IMR-90 (cell line): ENCODE results near the gene GCLC. TPM values are rescaled to one million over a fixed set of nuclear protein-coding genes. Genes with fewer than 3 reads are reported as not detected.

ENCODE experiments used
- ATAC-seq: fragments of 200-7000 bp; cut with Tn5 transposase; 2 replicates; pipeline ENCODE4 v1.9.1; 2020; ENCODE audit warnings: low read depth, mild to moderate bottlenecking, moderate library complexity
- BruUV-seq: library from RNA; stranded (reverse); fragments of 400-500 nt; replicated peaks from 2 replicates; lab custom pipeline; 2021; lab: Mats Ljungman, UMichigan
- CTCF ChIA-PET: fragments of 300-600 bp; formaldehyde crosslinking; extraction: SDS; loops from one replicate; lab custom pipeline; 2021; ENCODE audit warnings: antibody characterized with exemption; lab: Yijun Ruan, JAX
- POLR2A ChIA-PET: fragments of 300-600 bp; sonication (Branson Sonifier 250); formaldehyde crosslinking; loops from one replicate; lab custom pipeline; 2022; ENCODE audit warnings: antibody characterized with exemption; ENCODE audit not compliant: unreplicated experiment; lab: Charles Lee
- DNase-seq: peaks from one replicate; pipeline ENCODE4 v3.0.0; 2013
- H2AFZ ChIP-seq: replicated peaks from 2 replicates; pipeline ENCODE3; 2013; ENCODE audit warnings: low read length, mild to moderate bottlenecking; ENCODE audit not compliant: poor library complexity
- H2AK5ac ChIP-seq: 2 replicates; pipeline ENCODE4 v1.6.1; 2013; ENCODE audit warnings: low read depth, low read length, inconsistent platforms
- H2AK9ac ChIP-seq: replicated peaks from 2 replicates; pipeline ENCODE3; 2013; ENCODE audit warnings: mild to moderate bottlenecking, low read depth, low read length, moderate library complexity; ENCODE audit not compliant: poor library complexity
- H2BK120ac ChIP-seq: 2 replicates; pipeline ENCODE4 v1.6.1; 2013; ENCODE audit warnings: low read depth, low read length, inconsistent platforms
- H2BK15ac ChIP-seq: 3 replicates; pipeline ENCODE4 v1.6.1; 2013; ENCODE audit warnings: low read depth, low read length, inconsistent platforms
- H2BK20ac ChIP-seq: 2 replicates; pipeline ENCODE4 v1.6.1; 2013; ENCODE audit warnings: low read depth, mild to moderate bottlenecking, inconsistent platforms, low read length, moderate library complexity
- H2BK5ac ChIP-seq: 2 replicates; pipeline ENCODE4 v1.6.1; 2013; ENCODE audit warnings: mild to moderate bottlenecking, low read depth, low read length, inconsistent platforms; ENCODE audit not compliant: poor library complexity, severe bottlenecking
- H3K14ac ChIP-seq: replicated peaks from 2 replicates; pipeline ENCODE4 v1.6.1; 2013; ENCODE audit warnings: low read depth, low read length, inconsistent platforms
- H3K18ac ChIP-seq: 2 replicates; pipeline ENCODE4 v1.6.1; 2013; ENCODE audit warnings: low read depth, low read length, control low read depth
- H3K23ac ChIP-seq: 2 replicates; pipeline ENCODE4 v1.6.1; 2013; ENCODE audit warnings: low read depth, low read length, inconsistent platforms
- H3K27ac ChIP-seq: 2 replicates; pipeline ENCODE4 v1.5.1; 2013; ENCODE audit warnings: mild to moderate bottlenecking, control low read depth, low read length; ENCODE audit not compliant: insufficient read depth
- H3K27me3 ChIP-seq: 2 replicates; pipeline ENCODE4 v1.6.1; 2013; ENCODE audit warnings: low read length; ENCODE audit not compliant: control insufficient read depth, insufficient read depth
- H3K36me3 ChIP-seq: 2 replicates; pipeline ENCODE4 v1.6.1; 2013; ENCODE audit warnings: low read length, mixed read lengths; ENCODE audit not compliant: control insufficient read depth, insufficient read depth
- H3K4ac ChIP-seq: 2 replicates; pipeline ENCODE4 v1.6.1; 2013; ENCODE audit warnings: low read depth, low read length, inconsistent platforms
- H3K4me1 ChIP-seq: 2 replicates; pipeline ENCODE4 v1.6.1; 2013; ENCODE audit warnings: low read length, mixed read lengths; ENCODE audit not compliant: control insufficient read depth, insufficient read depth
- H3K4me2 ChIP-seq: 2 replicates; pipeline ENCODE4 v1.6.1; 2013; ENCODE audit warnings: low read depth, mild to moderate bottlenecking, control low read depth, low read length, moderate library complexity
- H3K4me3 ChIP-seq: 2 replicates; pipeline ENCODE4 v1.5.1; 2013; ENCODE audit warnings: low read depth, mild to moderate bottlenecking, control low read depth, low read length, moderate library complexity; ENCODE audit not compliant: insufficient read depth
- H3K56ac ChIP-seq: 2 replicates; pipeline ENCODE4 v1.6.1; 2013; ENCODE audit warnings: low read length, inconsistent platforms; ENCODE audit not compliant: insufficient read depth; ENCODE audit errors: extremely low read depth
- H3K79me1 ChIP-seq, 2 experiments: 2 replicates each; pipeline ENCODE4 v1.6.1; 2013; ENCODE audit warnings: low read length in 2 of 2, inconsistent platforms in 1 of 2, low read depth in 1 of 2
- H3K9ac ChIP-seq: 2 replicates; pipeline ENCODE4 v1.6.1; 2013; ENCODE audit warnings: low read depth, low read length, control low read depth
- H3K9me1 ChIP-seq: 2 replicates; pipeline ENCODE4 v1.6.1; 2013; ENCODE audit warnings: low read length, inconsistent platforms; ENCODE audit not compliant: insufficient read depth
- H3K9me3 ChIP-seq: 2 replicates; pipeline ENCODE4 v1.6.1; 2013; ENCODE audit warnings: low read length; ENCODE audit not compliant: control insufficient read depth, insufficient read depth
- H4K20me1 ChIP-seq: 2 replicates; pipeline ENCODE4 v1.6.1; 2013; ENCODE audit warnings: low read length, inconsistent platforms; ENCODE audit not compliant: insufficient read depth
- H4K5ac ChIP-seq: 2 replicates; pipeline ENCODE4 v1.6.1; 2013; ENCODE audit warnings: mild to moderate bottlenecking, low read depth, low read length, control low read depth
- H4K8ac ChIP-seq, 2 experiments: 2 replicates each; pipeline ENCODE4 v1.6.1; 2013; ENCODE audit warnings: low read depth in 2 of 2, low read length in 2 of 2, control low read depth in 1 of 2, inconsistent platforms in 1 of 2
- H4K91ac ChIP-seq: 2 replicates; pipeline ENCODE4 v1.6.1; 2013; ENCODE audit warnings: low read depth, low read length, inconsistent platforms; ENCODE audit not compliant: insufficient read depth
- BHLHE40 ChIP-seq: fragments of 150-350 bp; IDR thresholded peaks from 2 replicates; pipeline ENCODE4 v1.6.1; 2016; ENCODE audit warnings: mild to moderate bottlenecking, low read depth, low read length
- CTCF ChIP-seq: conservative IDR thresholded peaks from 2 replicates; pipeline ENCODE4 v1.5.1; 2012; ENCODE audit warnings: mild to moderate bottlenecking, low read depth, low read length, improper control_type of control experiment
- ELK1 ChIP-seq: fragments of 150-350 bp; IDR thresholded peaks from 2 replicates; pipeline ENCODE4 v1.6.1; 2016; ENCODE audit warnings: low read depth, mild to moderate bottlenecking, low read length, moderate library complexity, borderline replicate concordance
- MAFK ChIP-seq: IDR thresholded peaks from 2 replicates; pipeline ENCODE4 v1.6.1; 2012; ENCODE audit warnings: low read depth, low read length, improper control_type of control experiment
- MXI1 ChIP-seq: IDR thresholded peaks from 2 replicates; pipeline ENCODE4 v1.6.1; 2012; ENCODE audit warnings: low read depth, mild to moderate bottlenecking, low read length, moderate library complexity, borderline replicate concordance
- NFE2L2 ChIP-seq: fragments of 150-350 bp; IDR thresholded peaks from 2 replicates; pipeline ENCODE4 v1.6.1; 2016; ENCODE audit warnings: low read depth, mild to moderate bottlenecking, low read length
- SMC3 ChIP-seq: fragments of 150-350 bp; IDR thresholded peaks from 2 replicates; pipeline ENCODE4 v1.6.1; 2016; ENCODE audit warnings: low read depth, mild to moderate bottlenecking, antibody characterized with exemption, low read length, moderate library complexity
- USF2 ChIP-seq: fragments of 150-350 bp; IDR thresholded peaks from 2 replicates; pipeline ENCODE4 v1.6.1; 2017; ENCODE audit warnings: mild to moderate bottlenecking, antibody characterized with exemption, low read length, low read depth
- WGBS, 2 experiments: methylation state at CpG; one replicate each; pipeline versions ENCODE4 v1.1.5 to v1.1.7; 2013; ENCODE audit warnings: missing lambda C conversion rate in 2 of 2; ENCODE audit not compliant: insufficient read length in 1 of 2; ENCODE audit errors: extremely low coverage in 2 of 2; 5-methylcytosine and 5-hydroxymethylcytosine counted together
- dilution Hi-C: fragments of 300-500 bp; cut with HindIII; formaldehyde crosslinking; loops from one replicate; pipeline ENCODE4 v1.14.3; 2018; ENCODE audit warnings: low sequenced_read_pairs; ENCODE audit not compliant: unreplicated experiment
- in situ Hi-C: fragments of 300-500 bp; cut with MboI; formaldehyde crosslinking; loops from 3 replicates; pipeline ENCODE4 v1.14.3; 2019; ENCODE audit warnings: low sequenced_read_pairs, inconsistent platforms, mixed read lengths
- intact Hi-C: fragments of 100-400 bp; cut with micrococcal nuclease; formaldehyde crosslinking; loops from 2 replicates; pipeline ENCODE4 v1.10.0; 2022
- polyA plus RNA-seq, 3 experiments: library from polyadenylated mRNA; depleted of rRNA; stranded (reverse); fragments of >200 nt; gene quantifications; 2 replicates each; pipeline ENCODE4 v1.2.3, GENCODE V29; 2012; ENCODE audit warnings: low replicate concordance in 1 of 3
- total RNA-seq: library from RNA; depleted of rRNA; stranded (reverse); fragments of >200 nt; gene quantifications from 2 replicates; pipeline ENCODE4 v1.2.3, GENCODE V29; 2012

The GCLC gene
- total and polyA plus RNA-seq, 2 of the 4 experiments (the other 2 are of a cell fraction), result 14.2 to 24.2 TPM

- no peak overlapping the region for H3K4ac ChIP-seq
- no peak overlapping the region for H4K8ac ChIP-seq
- H2AFZ ChIP-seq, result no peak overlapping the region
- no peak overlapping the region for H3K14ac ChIP-seq
- H3K27ac ChIP-seq, result no peak overlapping the region
- ChIA-PET POLR2A (no interaction called here), CTCF (interaction anchor here (1.6 kb wide), 1 partner anchor 7 kb away, joined by 3 read pairs; no protein-coding TSS in a partner anchor)
- H4K91ac ChIP-seq, result no peak overlapping the region
- H2BK15ac ChIP-seq, result no peak overlapping the region
- dilution Hi-C loops, result no loop called here
- no peak overlapping the region for H3K4me3 ChIP-seq
- BruUV-seq, result no TSS peak
- no peak overlapping the region for H4K5ac ChIP-seq
- H2AK9ac ChIP-seq, result no peak overlapping the region
- H3K9ac ChIP-seq, result no peak overlapping the region
- no peak overlapping the region for H3K56ac ChIP-seq
- no peak overlapping the region for H3K23ac ChIP-seq
- peaks cover 6% of the 10 kb centered on the region for H3K4me1 ChIP-seq
- no peak overlapping the region for H2BK20ac ChIP-seq
- no peaks in the 10 kb centered on the region for H3K27me3 ChIP-seq
- no CpG with 5 or more reads among the region's 3 CpGs for WGBS, 2 experiments
- DNase-seq (no peak), ATAC-seq (no peak)
- H2BK120ac ChIP-seq, result no peak overlapping the region
- H3K18ac ChIP-seq, result no peak overlapping the region
- no peak overlapping the region for H2BK5ac ChIP-seq
- no peaks in the 10 kb centered on the region for H4K20me1 ChIP-seq
- no peaks in the 10 kb centered on the region; a peak in 1 of 4 replicates for H3K79me1 ChIP-seq
- H3K4me2 ChIP-seq, result no peak overlapping the region
- H3K36me3 ChIP-seq, result peaks cover 37% of the 10 kb centered on the region
- no peaks in the 10 kb centered on the region for H3K9me3 ChIP-seq
- H2AK5ac ChIP-seq, result no peak overlapping the region
- TF ChIP-seq BHLHE40 (no peak), ELK1 (no peak), USF2 (no peak), SMC3 (no peak), NFE2L2 (no peak), CTCF (no peak), MAFK (no peak), MXI1 (no peak)
- in situ Hi-C loops, result no loop called here
- intact Hi-C loops, result no loop called here
- H3K9me1 ChIP-seq, result peaks cover 4% of the 10 kb centered on the region; the same call in 1 of the 2 replicates
Measured at GRCh38 chr6:53504512-53504911, 40.4 kb downstream of the GCLC start.
